GM12878 (cell line): ENCODE data around the gene MAPK8IP1. TPM values are rescaled to one million over a fixed set of nuclear protein-coding genes. Genes with fewer than 3 reads are reported as not detected.

Source experiments
- ATAC-seq: fragments of 200-7000 bp; cut with Tn5 transposase; 3 replicates; pipeline ENCODE4 v1.9.1; 2020; ENCODE audit warnings: mild to moderate bottlenecking, moderate library complexity
- BruUV-seq: library from RNA; stranded (reverse); fragments of 400-500 nt; replicated peaks from 2 replicates; lab custom pipeline; 2021; lab: Mats Ljungman, UMichigan
- CTCF ChIA-PET: fragments of 300-600 bp; sonication (Branson Sonifier 250); formaldehyde crosslinking; extraction: SDS; loops from one replicate; lab custom pipeline; 2021; ENCODE audit warnings: inconsistent platforms; lab: Yijun Ruan, JAX
- POLR2A ChIA-PET: fragments of 350-600 bp; formaldehyde crosslinking; extraction: SDS; loops from one replicate; lab custom pipeline; 2021; ENCODE audit warnings: inconsistent platforms; lab: Charles Lee
- RAD21 ChIA-PET: fragments of 300-600 bp; sonication (Branson Sonifier 250); formaldehyde crosslinking; loops from one replicate; lab custom pipeline; 2023; ENCODE audit warnings: antibody characterized with exemption; ENCODE audit not compliant: unreplicated experiment; lab: Charles Lee
- SMC1A ChIA-PET: fragments of 300-600 bp; sonication (Branson Sonifier 250); formaldehyde crosslinking; loops from one replicate; lab custom pipeline; 2023; ENCODE audit not compliant: unreplicated experiment, uncharacterized antibody; lab: Charles Lee
- DNase-seq: peaks from one replicate; pipeline ENCODE4 v3.0.0-alpha.2; 2011; ENCODE audit warnings: low read depth, low spot score
- FAIRE-seq: peaks from 3 replicates; lab custom pipeline; 2011; peaks lifted over from hg19 to GRCh38; lab: Jason Lieb, UNC
- H2AFZ ChIP-seq: 2 replicates; pipeline ENCODE4 v1.6.0; 2011; ENCODE audit warnings: low read depth, low read length, control low read depth; ENCODE audit not compliant: control insufficient read depth
- H3K27ac ChIP-seq: 2 replicates; pipeline ENCODE4 v1.5.1; 2011; ENCODE audit warnings: control low read depth; ENCODE audit not compliant: control insufficient read depth, insufficient read depth
- H3K27me3 ChIP-seq, 2 experiments: replicated peaks in 1 of 2; 2 replicates each; pipeline versions ENCODE4 v1.6.0 to v1.6.1; 2011; ENCODE audit warnings: low read length in 1 of 2; ENCODE audit not compliant: control insufficient read depth in 2 of 2, insufficient read depth in 2 of 2
- H3K36me3 ChIP-seq, 2 experiments: 2 replicates each; pipeline ENCODE4 v1.5.1; 2011; ENCODE audit warnings: low read length in 1 of 2; ENCODE audit not compliant: control insufficient read depth in 2 of 2, insufficient read depth in 2 of 2
- H3K4me1 ChIP-seq: 2 replicates; pipeline ENCODE4 v1.6.1; 2011; ENCODE audit warnings: mild to moderate bottlenecking, low read length, moderate library complexity, mixed read lengths; ENCODE audit not compliant: control insufficient read depth, insufficient read depth
- H3K4me2 ChIP-seq: 2 replicates; pipeline ENCODE4 v1.6.0; 2011; ENCODE audit warnings: control low read depth; ENCODE audit not compliant: control insufficient read depth, insufficient read depth
- H3K4me3 ChIP-seq: fragments of 200-600 bp; sonication (generic); 2 replicates; pipeline ENCODE4 v1.5.1; 2016
- H3K79me2 ChIP-seq: 2 replicates; pipeline ENCODE4 v1.6.0; 2011; ENCODE audit warnings: low read length; ENCODE audit not compliant: control insufficient read depth, insufficient read depth
- H3K9ac ChIP-seq: 2 replicates; pipeline ENCODE4 v1.8.0; 2011; ENCODE audit warnings: low read length, control low read depth, mixed read lengths; ENCODE audit not compliant: control insufficient read depth, insufficient read depth
- H3K9me3 ChIP-seq: replicated peaks from 3 replicates; pipeline ENCODE4 v1.5.1; 2011; ENCODE audit warnings: mild to moderate bottlenecking, low read length; ENCODE audit not compliant: control insufficient read depth, insufficient read depth
- H4K20me1 ChIP-seq: 2 replicates; pipeline ENCODE4 v1.6.0; 2011; ENCODE audit not compliant: control insufficient read depth, insufficient read depth
- BHLHE40 ChIP-seq, 2 experiments: fragments of 450-650 bp in 1 of 2; IDR thresholded peaks; 2 replicates each; pipeline ENCODE4 v1.6.1; 2011 to 2017; ENCODE audit warnings: low read depth in 2 of 2, borderline replicate concordance in 1 of 2, improper control_type of control experiment in 1 of 2, low read length in 1 of 2, mild to moderate bottlenecking in 1 of 2
- CBFB ChIP-seq: IDR thresholded peaks from 2 replicates; pipeline ENCODE4 v1.6.1; 2016; ENCODE audit warnings: antibody characterized with exemption, low read depth
- CEBPB ChIP-seq, 2 experiments: fragments of 150-350 bp in 1 of 2; IDR thresholded peaks; 2 replicates each; pipeline ENCODE4 v1.6.1; 2012 to 2014; ENCODE audit warnings: low read depth in 2 of 2, low read length in 2 of 2, borderline replicate concordance in 1 of 2, inconsistent platforms in 1 of 2
- EED ChIP-seq: sonication (generic); IDR thresholded peaks from 2 replicates; pipeline ENCODE4 v1.6.1; 2016; ENCODE audit warnings: antibody characterized with exemption, low read depth
- EZH2 ChIP-seq: IDR thresholded peaks from 2 replicates; pipeline ENCODE4 v1.6.1; 2012; ENCODE audit warnings: low read depth, mild to moderate bottlenecking, control low read depth, inconsistent platforms, low read length, borderline replicate concordance; ENCODE audit not compliant: control insufficient read depth
- IKZF2 ChIP-seq, 2 experiments: fragments of 450-650 bp; IDR thresholded peaks; 2 replicates each; pipeline ENCODE4 v1.6.1; 2017; ENCODE audit warnings: mild to moderate bottlenecking in 2 of 2, moderate library complexity in 2 of 2
- MTA2 ChIP-seq: fragments of 450-650 bp; IDR thresholded peaks from 2 replicates; pipeline ENCODE4 v1.6.1; 2016; ENCODE audit warnings: low read depth, mild to moderate bottlenecking, moderate library complexity
- NFYB ChIP-seq: IDR thresholded peaks from 2 replicates; pipeline ENCODE4 v1.6.1; 2011; ENCODE audit warnings: low read depth, mild to moderate bottlenecking, low read length, improper control_type of control experiment, moderate library complexity; ENCODE audit not compliant: insufficient read depth
- NRF1 ChIP-seq: conservative IDR thresholded peaks from 2 replicates; pipeline ENCODE4 v1.6.1; 2011; ENCODE audit warnings: mild to moderate bottlenecking, low read depth, low read length, improper control_type of control experiment
- POLR2A ChIP-seq: IDR thresholded peaks from 2 replicates; pipeline ENCODE4 v1.6.1; 2011; ENCODE audit warnings: low read depth, mild to moderate bottlenecking, low read length
- PRDM15 ChIP-seq: fragments of 450-650 bp; formaldehyde crosslinking; IDR thresholded peaks from 2 replicates; pipeline ENCODE4 v1.4.0; 2020; ENCODE audit warnings: mild to moderate bottlenecking, moderate library complexity
- SPI1 ChIP-seq: IDR thresholded peaks from 2 replicates; pipeline ENCODE4 v1.6.1; 2011; ENCODE audit warnings: low read depth, mild to moderate bottlenecking, low read length, moderate library complexity, borderline replicate concordance; ENCODE audit not compliant: insufficient read depth
- TBL1XR1 ChIP-seq: IDR thresholded peaks from 2 replicates; pipeline ENCODE4 v1.6.1; 2012; ENCODE audit warnings: low read depth, low read length, improper control_type of control experiment
- USF2 ChIP-seq: IDR thresholded peaks from 2 replicates; pipeline ENCODE4 v1.6.1; 2011; ENCODE audit warnings: low read depth, low read length, improper control_type of control experiment, borderline replicate concordance
- ZBTB33 ChIP-seq: fragments of 450-650 bp; IDR thresholded peaks from 2 replicates; pipeline ENCODE4 v1.6.1; 2017; ENCODE audit warnings: mild to moderate bottlenecking
- ZZZ3 ChIP-seq: IDR thresholded peaks from 2 replicates; pipeline ENCODE4 v1.6.1; 2011; ENCODE audit warnings: low read depth; ENCODE audit not compliant: control insufficient read depth, insufficient read length
- WGBS: methylation state at CpG from one replicate; pipeline ENCODE4 v1.1.6; 2016; ENCODE audit warnings: low lambda C conversion rate; ENCODE audit not compliant: insufficient replicate concordance, insufficient coverage; ENCODE audit errors: missing lambda C conversion rate; 5-methylcytosine and 5-hydroxymethylcytosine counted together
- in situ Hi-C: fragments of 300-500 bp; cut with MboI; formaldehyde crosslinking; loops from 9 replicates; pipeline ENCODE4 v1.14.3; 2018; ENCODE audit warnings: mixed read lengths
- intact Hi-C: fragments of 100-400 bp; cut with micrococcal nuclease; formaldehyde crosslinking; loops from one replicate; pipeline ENCODE4 v1.14.2; 2022; ENCODE audit not compliant: unreplicated experiment
- polyA plus RNA-seq, 11 experiments: library from polyadenylated mRNA; depleted of rRNA in 4 of 11; unstranded in 6 of 11; stranded (reverse) in 5 of 11; fragments of >200 nt; fragmentation: Nextera tagmentation in 4 of 11; fragmentation: Illumina TruSeq in 1 of 11; extraction: Ambion mirVana in 4 of 11; extraction: Trizol in 1 of 11; gene quantifications; 1 replicate in 1 of 11; 2 replicates in 10 of 11; pipeline versions ENCODE4 v1.2.1 to v1.2.3, GENCODE V29; 2011 to 2016; ENCODE audit warnings: inconsistent platforms in 2 of 11, missing spikeins in 2 of 11, low read depth in 1 of 11
- total RNA-seq, 4 experiments: library from RNA; depleted of rRNA in 3 of 4; stranded (reverse); fragments of >200 nt in 3 of 4; fragmentation: Illumina TruSeq in 1 of 4; extraction: Trizol in 1 of 4; gene quantifications; 2 replicates each; pipeline versions ENCODE4 v1.2.1 to v1.2.3, GENCODE V29; 2013 to 2021

MAPK8IP1 gene
- total and polyA plus RNA-seq, 10 of the 15 experiments (the other 5 are each of a cell fraction or from before 2014, with no cell fraction given) = 0.04 to 0.44 (median 0.11) TPM; not detected in 2

GRCh38 chr11:45933131-45933831 lies 47.8 kb downstream of the MAPK8IP1 start:
- no peak overlapping the region for H3K9ac ChIP-seq
- no peak for TF ChIP-seq PRDM15 (CRISPR knock-in tag)
- TF ChIP-seq MTA2 = peak; percentile 49; the same call in 1 of the 2 replicates
- peak; percentile 64; the same call in 1 of the 2 replicates for TF ChIP-seq TBL1XR1
- TF ChIP-seq USF2 = no peak
- no peak for TF ChIP-seq EZH2
- no peak for TF ChIP-seq NRF1
- peak; percentile 70; the same call in 1 of the 2 replicates for TF ChIP-seq EED
- peak; percentile 81 to 85; a peak in 3 of 4 replicates for TF ChIP-seq IKZF2 (IDR thresholded peaks at IDR 0.05)
- TF ChIP-seq CBFB = no peak
- no peak for TF ChIP-seq CEBPB (IDR thresholded peaks at IDR 0.05; ENCODE audit: borderline replicate concordance in 1 of 2, low read depth in 2 of 2, low read length in 2 of 2)
- peak; percentile 89 for TF ChIP-seq SPI1
- TF ChIP-seq ZBTB33 = no peak
- TF ChIP-seq BHLHE40 (IDR thresholded peaks at IDR 0.05; ENCODE audit: borderline replicate concordance in 1 of 2, low read depth in 2 of 2, low read length in 1 of 2) = peak; percentile 24 to 46; a peak in 2 of 4 replicates
- peak; percentile 49; the same call in 1 of the 2 replicates for TF ChIP-seq NFYB
- TF ChIP-seq POLR2A = no peak
- no peak for TF ChIP-seq ZZZ3

More at GRCh38 chr11:45933131-45933831, 47.8 kb downstream of the MAPK8IP1 start:
- Histone ChIP-seq H4K20me1 (peaks cover 6% of the 10 kb centered on the region), H2AFZ (no peak overlapping the region), H3K36me3 (peaks cover 3 to 12% of the 10 kb centered on the region in 2 experiments; a peak in 3 of 4 replicates), H3K4me3 (no peak overlapping the region), H3K79me2 (no peaks in the 10 kb centered on the region), H3K27ac (no peak overlapping the region), H3K4me2 (peak overlapping the region; percentile 60), H3K4me1 (peaks cover 55% of the 10 kb centered on the region), H3K9me3 (no peaks in the 10 kb centered on the region), H3K27me3 (no peaks in the 10 kb centered on the region)
- ChIA-PET SMC1A (no interaction called here), CTCF (interaction anchor here (1.0 to 1.2 kb wide), 2 partner anchors 31 to 32 kb away, joined by 3 to 7 read pairs; no protein-coding TSS in a partner anchor), POLR2A (interaction anchor here (0.8 to 1.0 kb wide), 2 partner anchors 10 to 16 kb away, joined by 3 to 7 read pairs; partner anchors contain the start of gene PEX16), RAD21 (interaction anchor here (1.2 kb wide), 1 partner anchor 8 kb away, joined by 3 read pairs; no protein-coding TSS in a partner anchor)
- WGBS = 29% methylated on average over 13 of the region's 15 CpGs
- BruUV-seq = TSS peak; percentile 63
- in situ Hi-C loops (no loop called here), intact Hi-C loops (no loop called here)
- ATAC-seq = peak; percentile 50
- FAIRE-seq = no peak
- DNase-seq = no peak
